NT2/D1 (cell line): ENCODE measurements around the gene TNNT2.

Experiments used
- SUZ12 ChIP-seq: IDR thresholded peaks from 2 replicates; pipeline ENCODE4 v1.6.1; 2011; ENCODE audit not compliant: insufficient read length, insufficient read depth; ENCODE audit errors: extremely low read depth
- YY1 ChIP-seq: IDR thresholded peaks from 2 replicates; pipeline ENCODE4 v1.6.1; 2011; ENCODE audit not compliant: insufficient read length, insufficient read depth

DNA sequence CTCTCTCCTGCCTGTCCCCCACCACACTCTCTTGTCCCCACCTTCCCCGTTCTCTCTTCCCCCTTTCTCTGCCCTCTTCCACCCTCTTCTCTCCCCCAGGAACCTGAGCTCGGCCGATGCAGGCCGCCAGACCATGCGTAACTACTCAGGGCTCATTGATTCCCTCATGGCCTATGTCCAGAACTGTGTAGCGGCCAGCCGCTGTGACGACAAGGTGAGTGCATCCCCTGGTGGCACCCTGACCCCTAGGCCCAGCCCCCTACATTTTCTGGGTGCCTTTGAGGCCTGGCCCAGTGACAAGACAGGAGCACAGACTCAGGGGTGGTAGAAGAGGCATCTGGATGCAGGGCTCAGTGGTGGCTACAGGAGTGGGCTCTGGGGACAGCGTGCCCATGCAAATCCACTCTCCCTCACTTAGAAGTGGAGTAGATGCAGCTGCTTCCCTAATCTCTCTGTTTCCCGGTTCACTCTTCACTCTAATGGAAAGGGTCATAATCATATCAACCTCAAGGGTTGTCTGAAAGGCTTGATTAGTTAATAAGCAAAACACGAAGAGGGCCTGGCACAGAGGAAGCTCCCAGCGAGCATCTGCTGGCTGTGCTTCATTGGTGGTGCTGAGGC is 57.2 kb downstream of the TNNT2 start:
- TF ChIP-seq YY1 (no peak), SUZ12 (no peak)
